OCI-LY3 (cell line): ENCODE data around the gene ZFP69B.

Experiments
- EZH2phosphoT487 ChIP-seq: fragments of 200-600 bp; shearing (Covaris generic); IDR thresholded peaks from 2 replicates; pipeline ENCODE4 v1.6.1; 2018; ENCODE audit warnings: antibody characterized with exemption, mixed run types, low read depth
- TF ChIP-seq, protein P1 (sequence below): fragments of 200-600, 300-600 bp; sonication (generic); IDR thresholded peaks from 2 replicates; pipeline ENCODE4 v1.5.1; 2014; ENCODE audit warnings: antibody characterized with exemption, low read length, low read depth

DNA sequence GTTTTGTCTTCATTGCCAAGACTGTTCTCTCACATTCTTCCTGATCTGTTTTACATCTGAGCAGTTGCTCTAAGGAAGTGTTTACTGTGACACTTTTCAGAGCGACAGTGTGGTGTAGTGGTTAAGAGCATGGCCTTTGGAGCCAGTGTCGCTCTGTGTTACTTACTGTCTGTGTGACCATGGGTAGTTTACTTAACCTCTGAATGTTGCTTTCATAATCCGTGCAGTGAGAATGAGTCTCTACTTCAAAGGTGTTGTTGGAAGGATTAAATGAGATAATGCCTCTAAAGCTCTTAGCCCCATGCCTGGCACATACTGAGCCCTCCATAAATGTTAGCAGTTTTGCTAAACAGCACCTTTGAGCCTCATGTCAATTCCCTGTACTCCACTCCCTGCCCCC, 35.9 kb upstream of the ZFP69B start:
- TF ChIP-seq, protein P1, sequence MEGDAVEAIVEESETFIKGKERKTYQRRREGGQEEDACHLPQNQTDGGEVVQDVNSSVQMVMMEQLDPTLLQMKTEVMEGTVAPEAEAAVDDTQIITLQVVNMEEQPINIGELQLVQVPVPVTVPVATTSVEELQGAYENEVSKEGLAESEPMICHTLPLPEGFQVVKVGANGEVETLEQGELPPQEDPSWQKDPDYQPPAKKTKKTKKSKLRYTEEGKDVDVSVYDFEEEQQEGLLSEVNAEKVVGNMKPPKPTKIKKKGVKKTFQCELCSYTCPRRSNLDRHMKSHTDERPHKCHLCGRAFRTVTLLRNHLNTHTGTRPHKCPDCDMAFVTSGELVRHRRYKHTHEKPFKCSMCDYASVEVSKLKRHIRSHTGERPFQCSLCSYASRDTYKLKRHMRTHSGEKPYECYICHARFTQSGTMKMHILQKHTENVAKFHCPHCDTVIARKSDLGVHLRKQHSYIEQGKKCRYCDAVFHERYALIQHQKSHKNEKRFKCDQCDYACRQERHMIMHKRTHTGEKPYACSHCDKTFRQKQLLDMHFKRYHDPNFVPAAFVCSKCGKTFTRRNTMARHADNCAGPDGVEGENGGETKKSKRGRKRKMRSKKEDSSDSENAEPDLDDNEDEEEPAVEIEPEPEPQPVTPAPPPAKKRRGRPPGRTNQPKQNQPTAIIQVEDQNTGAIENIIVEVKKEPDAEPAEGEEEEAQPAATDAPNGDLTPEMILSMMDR = no peak
- no peak for TF ChIP-seq EZH2phosphoT487
